Urinary bladder (tissue), 4 donors: ENCODE results near the gene C11orf52. TPM values are rescaled to one million over a fixed set of nuclear protein-coding genes. Genes with fewer than 3 reads are reported as not detected.
A peak's percentile ranks its signal among the peaks of the same experiment; 100 is the strongest.
"Not testable (repeated sequence)": the region's sequence is repeated elsewhere in the genome, so short reads cannot be mapped to it uniquely, and the experiment has no call there.

ENCODE experiments used
- DNase-seq: peaks from one replicate; pipeline ENCODE4 v3.0.0-alpha.2; 2015; ENCODE audit errors: extremely low spot score
- H3K27ac ChIP-seq: one replicate; pipeline ENCODE4 v1.5.1; 2013; ENCODE audit warnings: low read depth, mild to moderate bottlenecking, moderate library complexity
- H3K36me3 ChIP-seq: one replicate; pipeline ENCODE4 v1.6.1; 2013; ENCODE audit warnings: mild to moderate bottlenecking, moderate library complexity; ENCODE audit not compliant: insufficient read depth
- H3K4me1 ChIP-seq: one replicate; pipeline ENCODE4 v1.6.1; 2013; ENCODE audit warnings: mild to moderate bottlenecking, moderate library complexity; ENCODE audit not compliant: insufficient read depth
- H3K4me3 ChIP-seq: one replicate; pipeline ENCODE4 v1.5.1; 2013; ENCODE audit warnings: low read depth, low read length
- WGBS: extraction: QIAGEN DNeasy Blood & Tissue Kit; methylation state at CpG from one replicate; pipeline ENCODE4 v1.1.7; 2013; 5-methylcytosine and 5-hydroxymethylcytosine counted together
- polyA plus RNA-seq: library from polyadenylated mRNA; stranded (reverse); fragments of 200-250 nt; gene quantifications from one replicate; pipeline ENCODE4 v1.2.3, GENCODE V29; 2013
- total RNA-seq: library from RNA; depleted of rRNA; stranded (reverse); fragments of >200 nt; gene quantifications from one replicate; pipeline ENCODE4 v1.2.3, GENCODE V29; 2014
- donor health status: healthy with polysubstance abuse.
- donor health status: healthy.

The C11orf52 gene
- total and polyA plus RNA-seq, 2 donors: 2.4 to 2.7 TPM

DNA sequence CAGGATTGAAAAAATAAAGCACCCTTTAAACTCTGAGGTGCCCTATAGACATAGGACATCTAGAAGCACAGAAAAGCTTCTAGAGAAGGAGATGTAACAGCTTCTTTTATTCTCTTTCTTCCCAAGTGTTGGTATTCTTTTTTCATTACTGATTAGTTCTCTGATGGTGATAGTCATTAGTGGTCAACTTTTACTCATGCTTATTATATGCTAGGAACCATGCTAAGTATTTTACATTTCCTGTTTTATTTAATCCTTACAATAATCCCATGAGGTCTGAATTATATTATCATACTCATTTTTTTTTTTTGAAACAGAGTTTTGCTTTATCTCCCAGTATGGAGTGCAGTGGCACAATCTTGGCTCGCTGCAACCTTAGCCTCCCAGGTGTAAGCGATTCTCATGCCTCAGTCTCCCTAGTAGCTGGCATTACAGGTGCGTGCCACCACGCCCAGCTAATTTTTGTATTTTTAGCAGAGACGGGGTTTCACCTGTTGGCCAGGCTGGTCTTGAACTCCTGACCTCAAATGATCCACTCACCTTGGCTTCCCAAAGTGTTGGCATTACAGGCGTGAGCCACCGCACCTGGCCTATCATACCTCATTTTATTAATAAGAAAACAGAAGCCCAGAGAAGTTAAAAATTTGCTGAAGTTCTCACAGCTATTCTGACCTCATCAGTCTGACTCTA lies 3.0 kb downstream of the C11orf52 start:
- H3K4me3 ChIP-seq: no peak overlapping the region
- H3K4me1 ChIP-seq: no peaks in the 10 kb centered on the region
- DNase-seq: no peak
- WGBS: 92% methylated on average over 7 of the region's 7 CpGs
- no peaks in the 10 kb centered on the region for H3K36me3 ChIP-seq
- H3K27ac ChIP-seq: no peak overlapping the region

DNA sequence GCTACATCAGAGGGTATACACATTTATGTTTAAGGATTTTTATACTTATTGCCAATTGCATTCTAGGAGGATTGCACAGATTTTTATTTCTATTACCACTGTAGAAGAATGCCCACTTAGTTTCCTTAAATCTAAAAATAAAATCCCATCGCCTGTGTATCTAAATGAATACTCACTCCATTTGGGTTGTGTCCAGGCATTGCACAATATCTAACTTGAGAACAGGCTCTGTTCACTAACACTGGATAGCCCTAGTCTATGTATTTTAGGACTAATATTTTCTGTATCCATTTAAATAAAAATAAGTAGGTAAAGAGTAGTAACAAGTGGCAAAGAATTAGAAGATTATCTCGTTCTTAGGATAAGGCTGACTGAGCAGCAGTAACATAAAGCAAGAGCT lies 4.1 kb downstream of the C11orf52 start:
- Histone ChIP-seq H3K36me3 (no peaks in the 10 kb centered on the region), H3K4me1 (no peaks in the 10 kb centered on the region), H3K27ac (peak overlapping the region; percentile 35), H3K4me3 (no peak overlapping the region)
- no peak for DNase-seq
- WGBS: 6% methylated on average over 2 of the region's 2 CpGs

DNA sequence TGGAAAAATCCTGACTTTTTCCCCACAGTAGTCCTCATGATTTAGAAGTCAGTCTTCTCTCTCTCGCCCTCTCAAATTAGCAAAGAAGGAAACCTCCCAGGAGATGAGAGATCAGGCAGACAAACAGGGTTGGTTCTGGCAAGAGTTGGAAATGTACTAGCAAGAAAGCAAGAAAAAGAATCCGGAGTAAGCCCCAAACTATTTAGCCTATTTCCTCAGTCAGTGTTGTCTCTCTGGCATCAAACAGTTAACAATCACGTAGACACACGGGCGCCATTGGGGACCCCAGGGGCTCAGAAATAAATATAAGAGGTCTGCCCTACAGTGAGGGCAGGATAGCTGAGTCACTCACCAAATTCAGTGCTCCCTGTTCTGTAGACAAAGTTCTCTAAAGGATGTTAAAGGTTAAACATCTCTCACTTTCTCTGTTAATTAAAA lies 4.7 kb downstream of the C11orf52 start:
- H3K36me3 ChIP-seq: no peaks in the 10 kb centered on the region
- no peaks in the 10 kb centered on the region for H3K4me1 ChIP-seq
- no peak overlapping the region for H3K4me3 ChIP-seq
- WGBS: 14% methylated on average over 5 of the region's 5 CpGs
- DNase-seq: no peak
- H3K27ac ChIP-seq: peak overlapping the region; percentile 73

DNA sequence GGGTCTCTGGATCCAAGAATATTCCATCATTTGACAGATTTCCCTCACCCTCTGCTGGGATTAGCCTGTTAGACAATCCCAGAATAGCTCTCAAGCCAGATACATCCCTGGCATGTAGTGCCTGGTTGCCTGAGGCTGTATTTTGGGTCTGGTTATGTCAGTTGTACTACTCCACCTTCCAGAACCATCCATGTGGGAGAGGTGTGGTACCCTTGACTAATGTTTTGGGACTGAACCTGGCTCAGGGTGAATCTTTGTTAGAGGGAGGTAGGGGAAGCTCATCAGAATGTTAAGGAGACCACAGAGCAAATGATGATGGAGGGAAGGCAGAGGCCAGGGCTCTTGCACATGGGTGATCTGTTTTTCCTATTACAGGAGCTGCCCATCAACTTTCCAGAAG lies 5.2 kb downstream of the C11orf52 start:
- Histone ChIP-seq H3K4me3 (no peak overlapping the region), H3K27ac (peak overlapping the region; percentile 73)

DNA sequence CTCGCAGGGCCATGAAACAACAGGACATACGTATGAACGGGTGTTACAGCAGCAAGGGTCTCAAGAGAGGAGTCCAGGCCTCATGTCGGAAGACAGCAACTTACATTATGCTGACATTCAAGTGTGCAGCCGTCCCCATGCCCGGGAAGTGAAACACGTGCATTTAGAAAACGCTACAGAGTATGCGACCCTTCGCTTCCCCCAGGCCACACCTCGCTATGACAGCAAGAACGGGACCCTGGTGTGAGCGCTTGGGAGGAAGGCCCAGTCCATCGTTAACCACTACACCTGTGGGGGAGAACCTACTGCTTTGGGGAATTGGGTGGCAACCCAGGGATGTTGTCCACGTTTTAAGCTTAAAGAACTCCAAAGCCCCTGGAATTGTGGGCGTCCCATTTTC lies 7.2 kb downstream of the C11orf52 start:
- Histone ChIP-seq H3K4me1 (no peaks in the 10 kb centered on the region), H3K27ac (peak overlapping the region; percentile 71), H3K36me3 (no peaks in the 10 kb centered on the region), H3K4me3 (no peak overlapping the region)
- no peak for DNase-seq
- 89% methylated on average over 16 of the region's 16 CpGs for WGBS

More for the DNA sequence above, 5.2 kb downstream of the C11orf52 start:
- Histone ChIP-seq H3K4me1 (no peaks in the 10 kb centered on the region), H3K36me3 (no peaks in the 10 kb centered on the region)
- DNase-seq: no peak

DNA sequence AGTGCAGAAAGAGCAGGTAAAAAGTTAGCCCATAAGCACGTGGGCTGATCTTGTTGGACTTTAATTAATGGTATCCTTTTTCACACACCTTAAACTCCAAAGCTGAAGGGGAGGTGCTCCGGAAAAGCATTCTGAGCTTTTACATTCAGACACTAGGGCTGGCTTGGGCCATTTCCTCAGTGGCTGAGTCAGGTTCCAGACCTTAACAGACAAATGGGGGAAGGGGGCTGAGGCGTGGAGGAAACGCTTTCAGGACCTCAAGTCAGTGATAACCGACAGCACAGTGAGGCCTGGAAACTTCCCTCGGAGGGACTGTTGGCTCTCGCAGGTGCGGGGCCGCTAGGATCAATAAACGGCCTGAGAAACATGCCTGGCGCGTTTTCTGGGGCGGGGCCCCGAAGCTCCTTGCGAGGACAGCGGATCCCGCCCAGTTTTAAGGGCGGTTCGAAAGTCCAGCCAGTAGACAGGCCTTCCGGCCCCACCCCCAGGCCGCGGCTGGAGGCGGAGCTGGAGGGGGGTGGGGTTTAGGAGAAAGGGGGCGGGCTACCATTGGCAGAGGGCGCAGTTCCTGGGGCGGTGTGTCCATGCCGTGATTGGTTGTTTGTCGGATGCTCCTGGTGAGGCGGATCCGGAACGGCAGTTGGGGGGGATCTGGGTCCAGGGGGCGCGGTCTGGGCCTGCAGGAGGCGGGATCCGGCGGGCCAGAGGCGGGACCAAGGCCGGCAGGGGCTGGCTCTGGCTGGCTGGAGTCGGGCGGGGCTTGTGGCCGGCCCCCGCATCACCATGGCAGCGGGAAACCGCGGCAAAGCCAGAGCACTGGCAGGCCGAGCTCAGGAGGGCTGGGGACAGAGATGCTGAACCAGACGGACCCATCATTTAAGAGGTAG lies 8.0 kb downstream of the C11orf52 start:
- H3K27ac ChIP-seq: peak overlapping the region; percentile 71
- peak overlapping the region; percentile 20 for H3K4me3 ChIP-seq
- H3K36me3 ChIP-seq: no peaks in the 10 kb centered on the region
- DNase-seq: peak; percentile 90
- H3K4me1 ChIP-seq: no peaks in the 10 kb centered on the region
- under 1% methylated on average over 47 of the region's 47 CpGs for WGBS

DNA sequence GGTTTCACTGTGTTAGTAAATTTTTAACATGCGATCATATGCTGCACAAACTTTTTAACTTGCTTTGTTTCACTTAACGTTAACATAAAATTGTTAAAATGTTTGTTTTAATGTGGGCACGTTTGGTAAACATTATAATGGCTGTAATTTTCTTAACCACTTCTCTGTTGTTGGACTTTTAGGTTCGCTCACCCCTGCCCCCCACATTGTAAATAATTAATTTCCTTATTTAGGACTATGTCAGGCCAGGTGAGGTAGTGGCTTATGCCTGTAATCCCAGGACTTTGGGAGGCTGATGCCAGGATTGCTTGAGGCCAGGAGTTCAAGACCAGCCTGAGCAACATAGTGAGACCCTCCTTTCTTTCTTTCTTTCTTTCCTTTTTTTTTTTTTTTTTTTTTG lies 11.8 kb downstream of the C11orf52 start:
- Histone ChIP-seq H3K4me3 (no peak overlapping the region), H3K4me1 (peaks cover 2% of the 10 kb centered on the region), H3K36me3 (no peaks in the 10 kb centered on the region), H3K27ac (no peak overlapping the region)
- WGBS: 70% methylated on average over 4 of the region's 4 CpGs
- DNase-seq: no peak

DNA sequence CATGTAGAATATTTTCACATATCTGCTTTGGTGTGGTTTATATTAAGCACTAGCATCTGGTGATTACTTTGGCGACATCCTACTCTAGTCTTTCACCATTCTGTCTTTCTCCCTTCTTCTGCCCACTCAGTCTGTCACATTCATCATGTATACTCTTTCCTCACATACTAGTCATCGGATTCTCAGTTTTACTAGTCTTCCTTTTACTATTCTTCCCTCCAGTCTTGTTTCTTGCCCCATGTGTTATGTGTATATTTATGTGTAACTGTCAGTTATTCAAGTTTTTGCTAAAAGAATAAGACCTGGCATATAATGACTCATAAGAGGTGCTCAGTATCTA lies 13.9 kb downstream of the C11orf52 start:
- H3K27ac ChIP-seq: no peak overlapping the region
- WGBS: 82% methylated on average over 2 of the region's 2 CpGs
- no peak for DNase-seq
- H3K4me3 ChIP-seq: no peak overlapping the region
- no peaks in the 10 kb centered on the region for H3K36me3 ChIP-seq
- H3K4me1 ChIP-seq: peaks cover 3% of the 10 kb centered on the region

DNA sequence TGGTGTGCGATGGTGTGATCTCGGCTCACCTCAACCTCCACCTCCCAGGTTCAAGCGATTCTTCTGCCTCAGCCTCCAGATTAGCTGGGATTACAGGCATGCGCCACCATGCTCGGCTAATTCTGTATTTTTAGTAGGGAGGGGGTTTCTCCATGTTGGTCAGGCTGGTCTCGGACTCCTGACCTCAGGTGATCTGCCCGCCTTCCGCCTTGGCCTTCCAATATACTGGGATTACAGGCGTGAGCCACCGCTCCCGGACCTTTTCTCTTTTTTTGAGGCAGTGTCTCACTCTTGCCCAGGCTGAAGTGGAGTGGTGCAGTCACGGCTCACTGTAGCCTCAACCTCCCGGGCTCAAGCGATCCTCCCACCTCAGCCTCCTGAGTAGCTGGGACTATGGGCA lies 14.5 kb downstream of the C11orf52 start:
- H3K36me3 ChIP-seq, H3K27ac ChIP-seq, H3K4me3 ChIP-seq, DNase-seq, H3K4me1 ChIP-seq: not testable (repeated sequence)
- WGBS: 96% methylated on average over 14 of the region's 14 CpGs

DNA sequence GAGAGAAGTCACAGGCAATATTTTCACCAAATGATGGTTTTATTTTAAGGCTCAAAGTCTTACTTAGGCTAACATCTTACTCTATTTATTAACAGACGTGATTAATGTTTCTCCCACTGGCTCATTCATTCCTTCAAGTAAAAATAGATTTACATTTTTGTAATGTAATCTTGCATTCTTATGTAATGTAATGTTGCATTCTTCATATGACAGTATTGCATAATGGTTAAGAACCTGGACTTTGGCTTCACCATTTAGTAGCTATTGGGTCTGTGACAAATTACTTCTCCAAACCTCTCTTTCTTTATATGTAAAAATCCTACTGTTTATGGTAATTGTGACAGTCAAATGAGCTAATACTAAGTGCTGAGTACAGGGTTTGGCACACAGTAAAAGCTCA lies 15.2 kb downstream of the C11orf52 start:
- Histone ChIP-seq H3K4me1 (peaks cover 5% of the 10 kb centered on the region), H3K36me3 (no peaks in the 10 kb centered on the region), H3K27ac (no peak overlapping the region), H3K4me3 (no peak overlapping the region)
- WGBS: 66% methylated on average over 1 of the region's 1 CpG
- no peak for DNase-seq

DNA sequence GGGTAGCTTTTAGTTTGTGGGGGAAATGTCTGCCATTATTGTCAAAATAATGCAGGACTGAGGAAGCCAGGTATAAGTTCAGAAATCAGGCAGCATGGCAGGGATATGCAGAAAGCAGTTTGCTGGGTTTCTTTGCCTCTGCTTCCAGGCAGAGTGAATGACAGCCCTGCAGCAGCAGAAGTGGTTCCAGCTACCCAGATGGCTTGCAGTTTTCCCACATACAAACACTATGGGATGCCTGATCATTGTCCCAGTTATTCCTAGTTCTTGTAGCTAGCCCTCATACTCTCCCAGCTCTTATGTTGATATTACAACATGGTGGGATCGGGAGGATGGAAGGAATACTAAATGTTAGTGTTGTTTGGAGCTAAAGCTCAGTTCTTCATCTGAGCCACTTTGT lies 15.6 kb downstream of the C11orf52 start:
- DNase-seq: no peak
- Histone ChIP-seq H3K36me3 (no peaks in the 10 kb centered on the region), H3K4me1 (peaks cover 5% of the 10 kb centered on the region), H3K27ac (no peak overlapping the region), H3K4me3 (no peak overlapping the region)
- WGBS: 94% methylated on average over 1 of the region's 1 CpG

DNA sequence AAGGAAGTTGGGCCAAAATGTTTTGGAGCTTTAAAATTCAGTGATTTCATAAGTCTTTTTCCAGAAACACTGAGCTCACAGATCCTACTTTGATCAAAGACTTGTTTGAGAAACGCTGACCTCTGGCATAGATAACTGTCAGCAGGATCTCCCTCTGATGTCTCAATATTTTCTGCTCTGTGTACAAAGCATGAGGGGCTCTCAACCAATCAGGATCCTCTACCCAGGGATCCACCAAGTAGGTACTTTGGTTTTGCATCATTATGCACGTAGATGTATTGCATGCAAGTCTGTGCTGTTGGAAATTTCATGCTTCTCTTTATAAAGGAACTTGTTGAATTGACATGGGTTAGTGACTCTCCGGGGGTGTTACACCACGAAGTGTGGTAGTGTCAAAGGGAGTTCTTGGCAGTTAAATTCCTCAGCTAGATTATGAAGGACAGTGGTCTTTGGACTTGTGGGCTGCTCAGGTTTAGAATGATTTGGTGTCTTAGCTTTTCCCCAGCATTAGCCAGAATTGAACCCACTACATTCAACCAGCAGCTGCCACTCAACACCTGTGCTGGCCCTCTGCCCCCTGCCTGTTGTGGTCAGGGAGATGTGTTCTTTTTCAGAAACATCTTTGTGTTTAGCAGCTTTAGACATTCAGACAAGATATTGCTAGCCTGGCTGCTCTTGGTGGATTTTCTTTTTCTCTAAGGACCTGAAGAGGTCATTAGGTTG lies 16.8 kb downstream of the C11orf52 start:
- no peak overlapping the region for H3K4me3 ChIP-seq
- peaks cover 5% of the 10 kb centered on the region for H3K4me1 ChIP-seq

DNA sequence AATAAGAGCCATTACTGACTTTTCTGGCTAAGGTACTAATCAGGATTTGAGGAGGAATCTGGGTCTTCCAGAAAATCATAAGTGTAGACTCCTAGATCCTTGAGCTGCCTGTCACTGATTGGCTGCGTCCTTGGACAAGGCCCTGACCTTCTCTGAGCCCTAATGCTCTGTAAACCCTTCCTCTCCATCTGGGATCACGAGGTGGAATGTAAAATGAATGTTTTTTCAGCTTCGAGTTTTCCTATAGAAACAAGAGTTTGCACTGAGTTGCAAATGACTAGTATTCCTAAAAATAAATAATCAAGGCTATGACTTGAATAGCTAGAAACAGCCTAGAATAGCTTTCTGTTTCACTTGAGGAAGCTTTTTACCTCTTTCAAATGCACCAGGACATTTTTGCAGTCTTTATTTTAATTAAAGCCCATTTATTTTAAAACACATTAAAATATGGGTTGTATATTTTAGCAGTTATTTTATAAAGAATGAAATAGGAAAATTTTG lies 17.4 kb downstream of the C11orf52 start:
- 35% methylated on average over 3 of the region's 3 CpGs for WGBS
- Histone ChIP-seq H3K4me1 (peaks cover 5% of the 10 kb centered on the region), H3K4me3 (peak overlapping the region; percentile 81), H3K36me3 (no peaks in the 10 kb centered on the region), H3K27ac (peak overlapping the region; percentile 11)
- DNase-seq: no peak

More for the DNA sequence above, 16.8 kb downstream of the C11orf52 start:
- no peaks in the 10 kb centered on the region for H3K36me3 ChIP-seq
- DNase-seq: no peak
- peak overlapping the region; percentile 11 for H3K27ac ChIP-seq
- WGBS: 56% methylated on average over 4 of the region's 4 CpGs
